Measurements from ENCODE around the gene URGCP.

DNA sequence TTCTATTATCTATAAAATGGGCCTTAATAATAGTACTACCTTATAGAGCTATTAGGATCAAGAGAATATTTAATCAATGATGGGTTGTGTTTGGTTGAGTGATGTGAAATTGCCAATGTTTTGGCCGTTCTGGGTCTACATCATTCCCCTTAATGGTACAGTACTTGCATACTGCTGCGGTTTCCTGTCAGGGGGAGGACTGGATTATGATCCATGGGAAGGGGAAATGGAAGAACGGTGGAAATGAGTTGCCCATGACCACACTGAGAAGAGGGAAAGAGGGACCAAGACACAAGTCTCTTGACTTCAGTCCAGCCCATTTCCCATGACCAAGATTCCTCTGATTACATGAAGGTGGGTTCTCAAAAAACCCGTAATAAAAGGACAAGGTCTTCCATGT, 36.1 kb downstream of the URGCP start:
- TF ChIP-seq, protein P1, sequence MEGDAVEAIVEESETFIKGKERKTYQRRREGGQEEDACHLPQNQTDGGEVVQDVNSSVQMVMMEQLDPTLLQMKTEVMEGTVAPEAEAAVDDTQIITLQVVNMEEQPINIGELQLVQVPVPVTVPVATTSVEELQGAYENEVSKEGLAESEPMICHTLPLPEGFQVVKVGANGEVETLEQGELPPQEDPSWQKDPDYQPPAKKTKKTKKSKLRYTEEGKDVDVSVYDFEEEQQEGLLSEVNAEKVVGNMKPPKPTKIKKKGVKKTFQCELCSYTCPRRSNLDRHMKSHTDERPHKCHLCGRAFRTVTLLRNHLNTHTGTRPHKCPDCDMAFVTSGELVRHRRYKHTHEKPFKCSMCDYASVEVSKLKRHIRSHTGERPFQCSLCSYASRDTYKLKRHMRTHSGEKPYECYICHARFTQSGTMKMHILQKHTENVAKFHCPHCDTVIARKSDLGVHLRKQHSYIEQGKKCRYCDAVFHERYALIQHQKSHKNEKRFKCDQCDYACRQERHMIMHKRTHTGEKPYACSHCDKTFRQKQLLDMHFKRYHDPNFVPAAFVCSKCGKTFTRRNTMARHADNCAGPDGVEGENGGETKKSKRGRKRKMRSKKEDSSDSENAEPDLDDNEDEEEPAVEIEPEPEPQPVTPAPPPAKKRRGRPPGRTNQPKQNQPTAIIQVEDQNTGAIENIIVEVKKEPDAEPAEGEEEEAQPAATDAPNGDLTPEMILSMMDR (conservative IDR thresholded peaks at IDR 0.05; ENCODE audit: low read depth, low read length) = no peak
- TF ChIP-seq EZH2 (IDR thresholded peaks at IDR 0.05; ENCODE audit: borderline replicate concordance, low read depth, low read length, poor library complexity, severe bottlenecking) = no peak
